Bone marrow (tissue), 2 donors: Measurements from ENCODE around the gene IQSEC1.
A peak's percentile ranks its signal among the peaks of the same experiment; 100 is the strongest.

Experiments used
- DNase-seq, 2 donors: peaks; one replicate each; lab custom pipeline; 2025; lab: John Stamatoyannopoulos, UW

IQSEC1 gene

DNA sequence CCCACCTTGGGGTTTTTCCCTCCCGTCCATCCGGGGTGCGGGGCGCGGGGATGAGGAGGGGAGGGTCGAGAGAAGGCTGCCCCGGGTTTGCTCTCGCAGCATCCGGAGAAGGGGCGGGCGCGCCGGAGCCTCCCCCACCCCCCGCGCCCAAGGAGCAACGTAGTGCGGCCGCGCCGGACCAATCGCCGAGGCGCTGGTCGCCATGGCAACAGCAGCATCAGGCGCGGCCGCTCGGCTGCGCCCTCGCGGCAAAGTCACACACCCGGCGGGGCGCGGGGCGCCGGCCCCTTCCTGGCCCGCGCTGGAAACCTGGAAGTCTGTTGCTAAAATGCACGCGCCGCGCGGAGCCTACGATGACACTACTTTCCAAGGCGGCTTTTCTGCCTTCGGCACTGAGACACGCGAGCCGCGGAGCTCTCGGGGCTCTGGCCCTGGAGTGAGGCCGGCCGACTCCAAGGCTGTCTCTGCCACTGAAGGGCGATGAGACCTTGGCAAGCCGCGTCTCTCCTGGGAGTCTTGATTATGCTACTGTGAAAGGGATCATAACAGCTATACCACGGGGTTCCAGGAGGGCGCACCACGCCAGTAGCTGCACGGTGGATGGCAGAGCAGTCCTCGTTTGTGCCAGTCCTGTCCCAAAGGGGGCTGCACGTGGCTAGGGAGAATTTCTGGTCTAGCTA, at the start of gene IQSEC1:
IQSEC1 (minus strand) TSS at position 104 of the 680 bp plus-strand sequence. CDS start 415 bp downstream, outside the sequence.
- DNase-seq: no peak

GRCh38 chr3:13122081-13123012, 49.1 kb upstream of the IQSEC1 start:
- no peak for DNase-seq

GRCh38 chr3:13121553-13122001, 48.3 kb upstream of the IQSEC1 start:
- DNase-seq: no peak

- DNase-seq: no peak
Observed at GRCh38 chr3:13120928-13121552, 47.8 kb upstream of the IQSEC1 start.

GRCh38 chr3:13120289-13120927, 47.2 kb upstream of the IQSEC1 start:
- no peak for DNase-seq

GRCh38 chr3:13119471-13120220, 46.4 kb upstream of the IQSEC1 start:
- DNase-seq: no peak

DNA sequence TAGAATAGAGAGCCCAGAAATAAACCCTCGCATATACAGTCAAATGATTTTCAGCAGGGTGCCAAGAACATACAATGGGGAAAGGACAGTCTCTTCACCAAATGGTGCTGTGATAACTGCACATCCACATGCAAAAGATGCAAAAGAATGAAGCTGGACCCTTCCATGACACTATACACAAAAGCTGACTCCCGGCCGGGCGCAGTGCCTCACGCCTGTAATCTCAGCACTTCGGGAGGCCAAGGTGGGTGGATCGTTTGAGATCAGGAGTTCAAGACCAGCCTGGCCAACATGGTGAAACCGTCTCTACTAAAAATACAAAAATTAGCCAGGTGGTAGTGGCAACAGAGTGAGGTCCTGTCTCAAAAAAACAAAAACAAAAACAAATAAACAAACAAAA, 43.2 kb upstream of the IQSEC1 start:
- DNase-seq: no peak

DNA sequence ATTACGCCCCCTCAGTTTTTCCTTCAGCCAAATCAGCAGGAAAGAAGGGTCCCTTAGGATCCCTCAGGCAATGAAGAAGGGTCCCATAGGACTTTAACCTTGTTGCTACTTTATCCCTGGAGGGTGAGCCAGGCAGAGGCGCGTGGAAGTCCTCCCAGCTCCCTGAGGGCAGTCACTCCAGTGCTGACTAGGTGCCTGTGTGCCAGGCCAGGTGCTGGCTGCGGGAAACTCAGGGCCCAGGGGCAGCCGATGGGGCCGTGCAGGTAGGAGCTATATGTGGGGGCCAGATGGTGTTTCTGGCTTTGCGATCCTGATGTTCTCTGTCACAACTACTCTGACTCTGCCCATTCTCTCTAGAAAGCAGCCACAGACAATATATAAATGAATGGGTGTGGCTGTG, 42.8 kb upstream of the IQSEC1 start:
- no peak for DNase-seq

- DNase-seq: no peak
Observed at GRCh38 chr3:13115576-13115910, 42.3 kb upstream of the IQSEC1 start.

- no peak for DNase-seq
Observed at GRCh38 chr3:13114811-13115575, 41.8 kb upstream of the IQSEC1 start.

- no peak for DNase-seq
Observed at GRCh38 chr3:13113346-13114330, 40.4 kb upstream of the IQSEC1 start.

DNA sequence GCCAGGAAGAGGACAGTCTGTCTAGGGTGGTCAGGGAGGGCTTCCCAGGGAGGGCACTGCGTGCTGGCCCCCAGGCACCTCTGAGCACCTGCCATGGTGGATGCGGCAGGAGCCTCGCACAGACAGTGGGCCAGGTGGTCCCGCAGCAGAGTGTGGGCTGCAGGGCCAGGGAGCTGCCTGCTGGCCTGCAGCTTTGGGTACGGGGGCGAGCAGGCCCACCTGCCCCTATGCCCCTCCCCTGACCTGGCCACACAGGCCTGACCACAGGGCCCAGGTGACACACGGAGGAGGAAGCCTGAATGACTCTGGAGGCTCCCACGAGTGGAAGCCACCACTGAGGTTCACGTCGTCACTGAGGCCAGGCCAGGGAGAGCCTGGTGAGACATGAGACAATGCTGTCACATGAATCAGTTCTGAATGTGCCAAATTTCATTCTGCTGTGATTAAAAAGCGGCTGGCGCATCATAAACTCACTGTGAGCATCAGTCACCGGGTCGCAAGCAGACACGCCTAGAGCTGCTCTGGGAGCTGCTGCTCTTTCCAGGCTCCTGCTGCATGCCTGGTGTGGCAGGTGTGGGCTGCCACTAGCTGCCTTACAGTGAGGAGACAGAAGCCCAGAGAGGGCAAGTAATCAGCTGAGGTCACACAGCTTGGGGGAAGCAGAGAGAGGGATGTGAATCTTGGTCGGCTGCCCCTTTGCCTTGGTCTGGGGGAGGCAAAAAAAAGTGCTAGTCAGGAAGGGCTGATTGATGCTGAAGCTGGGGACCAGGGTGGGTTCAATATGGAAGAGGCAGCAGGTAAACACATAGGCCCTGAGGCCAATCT, 39.5 kb upstream of the IQSEC1 start:
- DNase-seq: no peak

DNA sequence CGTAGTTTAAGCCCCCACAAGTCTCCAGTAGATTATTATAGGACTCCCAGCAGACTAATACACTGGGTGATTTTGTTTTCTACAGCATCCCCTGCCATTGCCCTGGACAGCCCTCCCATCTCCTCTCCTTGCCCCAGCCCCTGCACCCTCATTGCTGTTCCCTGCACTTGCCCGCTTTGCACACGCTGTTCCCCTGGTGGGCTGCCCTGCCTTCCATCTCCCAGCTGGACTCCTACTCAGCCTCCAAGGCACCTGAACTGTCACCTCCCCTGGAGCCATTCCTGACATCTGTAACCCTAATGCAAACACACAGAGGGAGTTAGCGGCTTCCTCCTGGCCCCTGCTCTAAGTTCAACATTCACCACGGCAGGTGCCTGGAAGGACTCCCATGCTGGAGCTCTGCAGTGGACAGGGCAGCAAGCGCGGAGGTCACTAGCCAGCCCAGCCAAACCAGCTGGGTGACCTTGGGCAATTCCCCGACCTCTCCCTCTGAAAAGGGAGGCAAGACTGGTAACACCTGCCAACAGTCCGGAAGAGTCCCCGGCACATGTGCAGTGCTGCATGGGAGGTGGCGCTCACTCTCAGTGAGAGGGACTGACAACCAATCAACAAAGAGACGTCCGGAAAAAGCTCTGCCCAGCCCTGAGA, 38.8 kb upstream of the IQSEC1 start:
- DNase-seq: no peak

DNA sequence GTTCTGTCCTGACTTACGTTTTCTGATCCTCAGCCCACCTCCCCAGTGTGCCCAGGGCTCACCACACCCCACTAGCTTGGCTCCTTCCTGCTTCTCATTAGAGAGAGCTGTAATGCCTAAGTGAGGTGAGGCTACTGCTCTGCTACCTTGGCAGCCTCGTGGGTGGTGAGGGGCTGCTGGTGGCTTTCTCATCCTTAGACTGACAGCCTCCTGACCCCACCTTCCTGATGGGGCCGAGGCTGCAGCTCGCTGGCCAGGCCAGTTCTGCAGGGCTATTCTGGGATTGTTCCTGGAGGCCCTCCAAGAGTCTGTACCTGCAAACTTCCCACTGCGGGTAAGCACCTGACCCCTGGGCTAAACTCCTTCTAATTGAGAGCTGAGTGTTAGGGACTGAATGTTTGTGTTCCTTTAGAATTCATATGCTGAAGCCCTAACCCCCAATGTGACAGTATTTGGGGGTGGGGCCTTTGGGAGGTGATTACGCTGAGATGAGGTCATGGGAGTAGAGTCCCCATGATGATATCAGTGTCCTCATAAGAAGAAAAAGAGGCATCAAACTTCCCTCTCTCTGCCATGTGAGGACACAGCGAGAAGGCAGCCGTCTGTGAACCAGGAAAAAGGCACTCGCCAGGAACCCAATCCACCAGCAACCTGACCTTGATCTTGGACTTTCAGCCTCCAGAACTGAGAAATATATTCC, 38.1 kb upstream of the IQSEC1 start:
- DNase-seq: no peak

DNA sequence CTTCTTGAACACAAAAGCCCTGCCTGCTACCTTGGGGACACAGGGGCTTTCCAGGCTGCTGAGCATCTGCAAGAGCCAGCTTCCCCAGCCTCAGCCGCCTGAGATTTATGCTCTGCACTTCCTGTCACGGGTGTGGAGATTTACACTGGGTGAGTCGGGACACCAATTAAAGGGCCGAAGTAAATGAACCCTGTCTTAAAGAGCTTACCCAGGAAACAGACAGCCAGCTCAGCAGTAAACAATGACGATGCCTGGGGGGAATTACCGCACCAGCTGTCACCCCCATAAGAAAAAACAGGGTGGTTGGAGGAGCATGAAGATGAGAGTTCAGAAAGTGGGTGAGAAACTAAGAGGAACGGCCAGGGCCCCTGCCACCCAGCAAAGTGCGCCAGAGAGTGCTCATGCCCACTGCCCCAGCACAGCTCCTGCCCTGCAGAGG, 37.5 kb upstream of the IQSEC1 start:
- DNase-seq: peak in 1 of 2 donors; percentile 41

GRCh38 chr3:13109516-13109915, 36.3 kb upstream of the IQSEC1 start:
- no peak for DNase-seq

GRCh38 chr3:13108861-13109260, 35.6 kb upstream of the IQSEC1 start:
- no peak for DNase-seq
